H9 (cell line): ENCODE results near the gene RAB5IF. TPM values are rescaled to one million over a fixed set of nuclear protein-coding genes. Genes with fewer than 3 reads are reported as not detected.

Source experiments
- DNase-seq: peaks from one replicate; pipeline ENCODE4 v3.0.0-alpha.2; 2017
- H2AFZ ChIP-seq: one replicate; pipeline ENCODE4 v1.6.1; 2013; ENCODE audit warnings: mild to moderate bottlenecking, low read length, control low read depth, moderate library complexity
- H2AK5ac ChIP-seq: 2 replicates; pipeline ENCODE4 v1.6.1; 2013; ENCODE audit warnings: low read length, control low read depth, mixed read lengths; ENCODE audit not compliant: insufficient read length
- H2BK120ac ChIP-seq: one replicate; pipeline ENCODE4 v1.6.1; 2013; ENCODE audit warnings: low read depth, mild to moderate bottlenecking, low read length, control low read depth, inconsistent platforms; ENCODE audit not compliant: poor library complexity, severe bottlenecking
- H2BK12ac ChIP-seq: 2 replicates; pipeline ENCODE4 v1.6.1; 2013; ENCODE audit warnings: low read length, control low read depth, mixed read lengths, low read depth; ENCODE audit not compliant: insufficient read length
- H2BK15ac ChIP-seq: 2 replicates; pipeline ENCODE4 v1.6.1; 2013; ENCODE audit warnings: low read depth, low read length, control low read depth
- H2BK20ac ChIP-seq: one replicate; pipeline ENCODE4 v1.6.1; 2013; ENCODE audit warnings: low read depth, mild to moderate bottlenecking, low read length, control low read depth, inconsistent platforms; ENCODE audit not compliant: poor library complexity, severe bottlenecking
- H2BK5ac ChIP-seq: 2 replicates; pipeline ENCODE4 v1.6.1; 2013; ENCODE audit warnings: low read length, control low read depth, mixed read lengths; ENCODE audit not compliant: insufficient read length
- H3K14ac ChIP-seq: 2 replicates; pipeline ENCODE4 v1.6.1; 2013; ENCODE audit warnings: low read length, control low read depth; ENCODE audit not compliant: insufficient read depth
- H3K18ac ChIP-seq: 2 replicates; pipeline ENCODE4 v1.6.1; 2013; ENCODE audit warnings: low read depth, mild to moderate bottlenecking, mixed read lengths, low read length, control low read depth; ENCODE audit not compliant: insufficient read length
- H3K23ac ChIP-seq: 2 replicates; pipeline ENCODE4 v1.6.1; 2013; ENCODE audit warnings: low read length, control low read depth, mixed read lengths, low read depth; ENCODE audit not compliant: insufficient read length
- H3K23me2 ChIP-seq: 2 replicates; pipeline ENCODE4 v1.6.1; 2013; ENCODE audit warnings: low read depth, mild to moderate bottlenecking, mixed read lengths, low read length, control low read depth; ENCODE audit not compliant: insufficient read length, poor library complexity, severe bottlenecking
- H3K27ac ChIP-seq: 2 replicates; pipeline ENCODE4 v1.5.1; 2013; ENCODE audit warnings: low read length, control low read depth, mixed read lengths, low read depth; ENCODE audit not compliant: insufficient read length
- H3K27me3 ChIP-seq: 2 replicates; pipeline ENCODE4 v1.6.1; 2013; ENCODE audit warnings: low read length, control low read depth, inconsistent platforms; ENCODE audit not compliant: insufficient read depth
- H3K4ac ChIP-seq: 2 replicates; pipeline ENCODE4 v1.6.1; 2013; ENCODE audit warnings: low read depth, mild to moderate bottlenecking, control low read depth, inconsistent platforms, low read length, moderate library complexity
- H3K4me1 ChIP-seq: 2 replicates; pipeline ENCODE4 v1.6.1; 2013; ENCODE audit warnings: low read length, control low read depth, inconsistent platforms; ENCODE audit not compliant: insufficient read depth
- H3K4me2 ChIP-seq: 2 replicates; pipeline ENCODE4 v1.6.1; 2013; ENCODE audit warnings: low read length, control low read depth, mixed read lengths; ENCODE audit not compliant: insufficient read length, insufficient read depth
- H3K56ac ChIP-seq: 2 replicates; pipeline ENCODE4 v1.6.1; 2013; ENCODE audit warnings: low read depth, mild to moderate bottlenecking, mixed read lengths, low read length, control low read depth; ENCODE audit not compliant: insufficient read length
- H3K79me1 ChIP-seq: 2 replicates; pipeline ENCODE4 v1.6.1; 2013; ENCODE audit warnings: low read depth, mild to moderate bottlenecking, moderate library complexity, low read length, control low read depth, inconsistent platforms; ENCODE audit not compliant: insufficient read depth, poor library complexity, severe bottlenecking
- H3K79me2 ChIP-seq: 2 replicates; pipeline ENCODE4 v1.6.1; 2013; ENCODE audit warnings: low read length, control low read depth, inconsistent platforms; ENCODE audit not compliant: insufficient read depth
- H3K9ac ChIP-seq: 2 replicates; pipeline ENCODE4 v1.6.1; 2013; ENCODE audit warnings: low read length, control low read depth, mixed read lengths; ENCODE audit not compliant: insufficient read length; ENCODE audit errors: extremely low read depth
- H3K9me3 ChIP-seq: one replicate; pipeline ENCODE4 v1.6.1; 2013; ENCODE audit warnings: low read depth, low read length, inconsistent platforms; ENCODE audit not compliant: control insufficient read depth
- H3T11ph ChIP-seq: one replicate; pipeline ENCODE4 v1.6.1; 2013; ENCODE audit warnings: mild to moderate bottlenecking, low read length, control low read depth, inconsistent platforms
- H4K20me1 ChIP-seq: one replicate; pipeline ENCODE4 v1.6.1; 2013; ENCODE audit not compliant: control insufficient read depth, insufficient read length, insufficient read depth
- H4K5ac ChIP-seq: 2 replicates; pipeline ENCODE4 v1.6.1; 2013; ENCODE audit warnings: low read depth, mild to moderate bottlenecking, mixed read lengths, low read length, control low read depth; ENCODE audit not compliant: insufficient read length
- H4K8ac ChIP-seq: replicated peaks from 2 replicates; pipeline ENCODE4 v1.6.1; 2013; ENCODE audit warnings: low read length, control low read depth, mixed read lengths, low read depth; ENCODE audit not compliant: insufficient read length
- H4K91ac ChIP-seq: 2 replicates; pipeline ENCODE4 v1.6.1; 2013; ENCODE audit warnings: low read depth, mild to moderate bottlenecking, moderate library complexity, mixed read lengths, low read length, control low read depth; ENCODE audit not compliant: insufficient read length
- H3K27ac Mint-ChIP-seq, 3 experiments: 2 replicates in 2 of 3; 3 replicates in 1 of 3; pipeline ENCODE4 v1.8.0; 2020 to 2021; ENCODE audit warnings: mixed read lengths in 3 of 3, mild to moderate bottlenecking in 1 of 3, moderate library complexity in 1 of 3
- H3K27me3 Mint-ChIP-seq: 2 replicates; pipeline ENCODE4 v1.8.0; 2021; ENCODE audit warnings: low read depth, mild to moderate bottlenecking, moderate library complexity, mixed read lengths
- H3K36me3 Mint-ChIP-seq, 3 experiments: 2 replicates in 2 of 3; 3 replicates in 1 of 3; pipeline ENCODE4 v1.8.0; 2020 to 2021; ENCODE audit warnings: low read depth in 3 of 3, mixed read lengths in 3 of 3; ENCODE audit not compliant: insufficient read depth in 1 of 3
- H3K4me1 Mint-ChIP-seq, 2 experiments: 2 replicates each; pipeline ENCODE4 v1.8.0; 2020; ENCODE audit warnings: mixed read lengths in 2 of 2
- H3K4me3 Mint-ChIP-seq, 2 experiments: 2 replicates in 1 of 2; 3 replicates in 1 of 2; pipeline ENCODE4 v1.8.0; 2020 to 2021; ENCODE audit warnings: mild to moderate bottlenecking in 2 of 2, mixed read lengths in 2 of 2, moderate library complexity in 1 of 2
- H3K9me3 Mint-ChIP-seq, 2 experiments: 2 replicates in 1 of 2; 3 replicates in 1 of 2; pipeline ENCODE4 v1.8.0; 2020; ENCODE audit warnings: mild to moderate bottlenecking in 2 of 2, mixed read lengths in 2 of 2, moderate library complexity in 1 of 2
- CTCF ChIP-seq: fragments of 200-600 bp; sonication (generic); conservative IDR thresholded peaks from 3 replicates; pipeline ENCODE4 v1.8.0; 2021; ENCODE audit warnings: antibody characterized with exemption, mild to moderate bottlenecking
- WGBS: extraction: QIAGEN DNeasy Blood & Tissue Kit; methylation state at CpG from one replicate; pipeline ENCODE4 v1.1.7; 2013; ENCODE audit warnings: missing lambda C conversion rate, low lambda C conversion rate, mixed read lengths; ENCODE audit not compliant: insufficient read length; ENCODE audit errors: extremely low coverage; 5-methylcytosine and 5-hydroxymethylcytosine counted together
- total RNA-seq: library from RNA; stranded (reverse); gene quantifications from 2 replicates; pipeline ENCODE4 v1.2.1, GENCODE V29; 2021

Gene RAB5IF
- total RNA-seq, 1 experiment from 2014 or later: 96.5 TPM

DNA sequence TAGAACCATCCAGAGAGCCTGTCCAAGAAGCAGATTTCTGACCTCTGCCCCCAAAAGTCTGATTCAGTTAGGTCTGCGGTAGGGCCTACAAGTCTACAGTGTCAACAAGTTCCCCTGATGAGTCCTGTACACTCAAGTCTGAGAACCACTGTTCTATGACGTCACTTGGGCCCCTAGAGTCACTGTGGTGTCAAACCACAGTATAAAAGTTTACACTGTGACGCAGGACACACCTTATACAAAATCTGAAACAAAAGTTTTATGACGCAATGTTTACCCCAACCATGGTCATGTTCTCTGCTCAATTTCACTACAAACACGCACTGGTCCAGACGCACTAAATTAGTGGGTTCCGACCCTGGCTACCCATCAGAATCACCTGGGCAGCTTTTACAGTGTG is 22.5 kb downstream of the RAB5IF start:
- H3K36me3 Mint-ChIP-seq: no peaks in the 10 kb centered on the region
- Histone ChIP-seq H3K9ac (no peak overlapping the region), H3K18ac (no peak overlapping the region), H2BK20ac (no peak overlapping the region), H3K56ac (no peak overlapping the region), H3K27ac (no peak overlapping the region), H3K23ac (no peak overlapping the region), H3K9me3 (no peaks in the 10 kb centered on the region), H4K91ac (no peak overlapping the region), H3K27me3 (no peaks in the 10 kb centered on the region), H3K4me2 (no peak overlapping the region), H4K5ac (no peak overlapping the region), H3K79me1 (no peaks in the 10 kb centered on the region), H2BK12ac (no peak overlapping the region), H2BK120ac (no peak overlapping the region), H3K4me1 (no peaks in the 10 kb centered on the region; the same call in 1 of the 2 replicates), H2BK15ac (no peak overlapping the region), H3K14ac (no peak overlapping the region), H2AFZ (no peak overlapping the region), H2AK5ac (no peak overlapping the region), H3K4ac (no peak overlapping the region), H3K23me2 (no peaks in the 10 kb centered on the region), H4K8ac (no peak overlapping the region), H3K79me2 (no peaks in the 10 kb centered on the region), H4K20me1 (no peaks in the 10 kb centered on the region), H3T11ph (no peak overlapping the region), H2BK5ac (no peak overlapping the region)
- no peaks in the 10 kb centered on the region for H3K27me3 Mint-ChIP-seq
- peaks cover 15% of the 10 kb centered on the region in 2 experiments for H3K4me1 Mint-ChIP-seq
- no peaks in the 10 kb centered on the region for H3K9me3 Mint-ChIP-seq
- TF ChIP-seq CTCF: no peak
- no CpG with 5 or more reads among the region's 7 CpGs for WGBS
- no peak for DNase-seq
- no peak overlapping the region; a peak in 1 of 7 replicates for H3K27ac Mint-ChIP-seq
- H3K4me3 Mint-ChIP-seq: no peak overlapping the region
